Kidney (tissue), 14 donors: ENCODE measurements around the gene NRG3. TPM values are rescaled to one million over a fixed set of nuclear protein-coding genes. Genes with fewer than 3 reads are reported as not detected.

Experiments used
- DNase-seq, 5 donors: peaks; one replicate each; pipeline ENCODE4 v3.0.0-alpha.2; 2013 to 2020
- FAIRE-seq: peaks from 2 replicates; lab custom pipeline; 2012; peaks lifted over from hg19 to GRCh38; lab: Jason Lieb, UNC
- H3K27ac ChIP-seq, 2 donors: one replicate each; pipeline ENCODE4 v1.7.0; 2013; ENCODE audit warnings: low read depth in 2 of 2, low read length in 2 of 2, inconsistent platforms in 1 of 2
- H3K27me3 ChIP-seq: one replicate; pipeline ENCODE4 v1.7.1; 2013; ENCODE audit warnings: low read length, inconsistent platforms; ENCODE audit not compliant: control insufficient read depth, insufficient read depth
- H3K36me3 ChIP-seq, 3 donors: one replicate each; pipeline versions ENCODE4 v1.7.0 to v1.7.1; 2013; ENCODE audit warnings: low read length in 3 of 3, control low read depth in 1 of 3, inconsistent platforms in 1 of 3; ENCODE audit not compliant: insufficient read depth in 3 of 3, control insufficient read depth in 2 of 3
- H3K4me1 ChIP-seq, 3 donors: one replicate each; pipeline versions ENCODE4 v1.7.0 to v1.7.1; 2013; ENCODE audit warnings: low read length in 3 of 3, inconsistent platforms in 1 of 3, low read depth in 1 of 3; ENCODE audit not compliant: control insufficient read depth in 2 of 3, insufficient read depth in 2 of 3
- H3K4me3 ChIP-seq, 3 donors: one replicate each; pipeline versions ENCODE4 v1.7.0 to v1.8.1; 2013; ENCODE audit warnings: low read length in 3 of 3, control low read depth in 1 of 3, inconsistent platforms in 1 of 3
- H3K9ac ChIP-seq, 3 donors: one replicate each; pipeline versions ENCODE4 v1.7.0 to v1.7.1; 2013; ENCODE audit warnings: low read length in 3 of 3, control low read depth in 1 of 3, inconsistent platforms in 1 of 3
- H3K9me3 ChIP-seq, 3 donors: one replicate each; pipeline versions ENCODE4 v1.7.0 to v1.7.1; 2013; ENCODE audit warnings: low read length in 3 of 3, control low read depth in 1 of 3, inconsistent platforms in 1 of 3; ENCODE audit not compliant: control insufficient read depth in 2 of 3, insufficient read depth in 1 of 3
- CTCF ChIP-seq: IDR thresholded peaks from 3 replicates; pipeline ENCODE4 v1.5.1; 2012; ENCODE audit warnings: mild to moderate bottlenecking, moderate library complexity, borderline replicate concordance; ENCODE audit not compliant: insufficient read depth; ENCODE audit errors: extremely low read depth
- intact Hi-C: fragments of 100-400 bp; cut with DNase I; formaldehyde crosslinking; loops from one replicate; pipeline ENCODE4 v1.11.1; 2022
- polyA plus RNA-seq: library from polyadenylated mRNA; stranded (reverse); fragments of 350-450 nt; fragmentation: Illumina TruSeq; extraction: RNeasy Lipid Tissue Mini Kit (QIAGEN cat#74804); gene quantifications from one replicate; pipeline ENCODE4 v1.2.3, GENCODE V29; 2014; ENCODE audit warnings: low read depth, low replicate concordance; ENCODE audit not compliant: insufficient read depth
- total RNA-seq: library from RNA; stranded (reverse); fragmentation: NEBNext Ultra II Directional; extraction: Animal tissue kit (Norgen Biotek cat#: 25700); gene quantifications from one replicate; pipeline ENCODE4 v1.2.1, GENCODE V29; 2021
- donor health status: control.
- donor health status: control.
- donor health status: control.
- donor health status: control.
- donor health status: control.
- donor health status: DM: yes; HTN: yes; CAD: no.
- donor health status: Normal renal cell carcinoma (clear cell type).

NRG3 gene
- total and polyA plus RNA-seq, 2 donors from 2014 or later, result 0.62 to 5.4 TPM

GRCh38 chr10:82925547-82925946 is 1050.6 kb downstream of the NRG3 start:
- no peaks in the 10 kb centered on the region for H3K36me3 ChIP-seq
- H3K4me1 ChIP-seq, result no peaks in the 10 kb centered on the region
- no peaks in the 10 kb centered on the region for H3K9me3 ChIP-seq
- DNase-seq (no peak), FAIRE-seq (no peak)
- no peak overlapping the region for H3K27ac ChIP-seq
- intact Hi-C loops, result no loop called here
- no peak overlapping the region for H3K4me3 ChIP-seq
- no peaks in the 10 kb centered on the region for H3K27me3 ChIP-seq
- no peak overlapping the region for H3K9ac ChIP-seq
- no peak for TF ChIP-seq CTCF

- Histone ChIP-seq H3K9me3 (no peaks in the 10 kb centered on the region), H3K4me1 (no peaks in the 10 kb centered on the region), H3K27ac (no peak overlapping the region), H3K4me3 (no peak overlapping the region), H3K9ac (no peak overlapping the region), H3K27me3 (no peaks in the 10 kb centered on the region), H3K36me3 (no peaks in the 10 kb centered on the region)
- no peak for TF ChIP-seq CTCF
- intact Hi-C loops, result no loop called here
- FAIRE-seq (no peak), DNase-seq (no peak)
Observed at GRCh38 chr10:82932451-82932850, 1057.5 kb downstream of the NRG3 start.

- DNase-seq (peak in 1 of 5 donors; percentile 9), FAIRE-seq (no peak)
- intact Hi-C loops, result no loop called here
- H3K27me3 ChIP-seq, result no peaks in the 10 kb centered on the region
- H3K9ac ChIP-seq, result no peak overlapping the region
- TF ChIP-seq CTCF, result no peak
- H3K36me3 ChIP-seq, result no peaks in the 10 kb centered on the region
- H3K9me3 ChIP-seq, result no peaks in the 10 kb centered on the region
- H3K4me1 ChIP-seq, result no peaks in the 10 kb centered on the region
- no peak overlapping the region for H3K27ac ChIP-seq
- no peak overlapping the region for H3K4me3 ChIP-seq
Observed at GRCh38 chr10:82934429-82934828, 1059.4 kb downstream of the NRG3 start.

- no peaks in the 10 kb centered on the region for H3K36me3 ChIP-seq
- no peak overlapping the region for H3K9ac ChIP-seq
- DNase-seq, result no peak
- H3K9me3 ChIP-seq, result no peaks in the 10 kb centered on the region
- FAIRE-seq, result no peak
- no peaks in the 10 kb centered on the region for H3K27me3 ChIP-seq
- TF ChIP-seq CTCF, result no peak
- H3K4me3 ChIP-seq, result no peak overlapping the region
- H3K4me1 ChIP-seq, result no peaks in the 10 kb centered on the region
- intact Hi-C loops, result no loop called here
- no peak overlapping the region for H3K27ac ChIP-seq
Observed at GRCh38 chr10:82934947-82935346, 1060.0 kb downstream of the NRG3 start.
